ENCODE measurements around the gene KCNC4.

The KCNC4 gene

GRCh38 chr1:110209715-110210603 lies at the start of gene KCNC4:
Gene KCNC4, plus strand, starts transcription at chr1:110210314. Its CDS starts 1,186 bp downstream, at chr1:110211500.
- peak; percentile 76 to 84 for DNase-seq (ENCODE audit: low read depth in 1 of 2, low spot score in 1 of 2)
- in situ Hi-C loops (cut with HindIII; ENCODE audit: low pct_unique_long_range_greater_than_20kb, low sequenced_read_pairs) = no loop called here
- no peak for TF ChIP-seq JUND (IDR thresholded peaks at IDR 0.05; ENCODE audit: low read depth)

GRCh38 chr1:110160538-110161100 lies 49.5 kb upstream of the KCNC4 start:
- no peak for DNase-seq (ENCODE audit: low read depth in 1 of 2, low spot score in 1 of 2)
- no peak for TF ChIP-seq JUND (IDR thresholded peaks at IDR 0.05; ENCODE audit: low read depth)
- in situ Hi-C loops (cut with HindIII; ENCODE audit: low pct_unique_long_range_greater_than_20kb, low sequenced_read_pairs) = no loop called here

DNA sequence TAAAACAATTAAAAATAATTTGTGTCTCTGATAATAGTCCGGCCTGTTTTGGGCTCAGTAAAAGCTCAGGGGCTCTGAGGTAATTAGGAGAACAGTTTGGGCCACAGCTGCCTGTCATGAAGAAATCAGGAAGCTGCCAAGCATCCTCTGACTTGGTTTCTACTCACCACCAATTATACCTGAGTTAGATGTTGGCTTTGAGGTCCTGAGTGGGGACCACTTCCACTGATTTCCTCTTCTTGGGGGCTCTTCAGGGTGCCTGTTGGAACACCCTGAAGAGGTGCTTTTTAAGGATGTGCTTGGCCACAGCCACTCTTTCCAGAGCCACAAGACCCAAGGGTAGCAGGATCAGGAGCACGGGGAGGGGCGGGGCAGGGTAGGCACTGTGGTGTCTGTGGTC lies 48.9 kb upstream of the KCNC4 start:
- in situ Hi-C loops (cut with HindIII; ENCODE audit: low pct_unique_long_range_greater_than_20kb, low sequenced_read_pairs) = no loop called here
- DNase-seq (ENCODE audit: low read depth in 1 of 2, low spot score in 1 of 2) = no peak
- no peak for TF ChIP-seq JUND (IDR thresholded peaks at IDR 0.05; ENCODE audit: low read depth)

DNA sequence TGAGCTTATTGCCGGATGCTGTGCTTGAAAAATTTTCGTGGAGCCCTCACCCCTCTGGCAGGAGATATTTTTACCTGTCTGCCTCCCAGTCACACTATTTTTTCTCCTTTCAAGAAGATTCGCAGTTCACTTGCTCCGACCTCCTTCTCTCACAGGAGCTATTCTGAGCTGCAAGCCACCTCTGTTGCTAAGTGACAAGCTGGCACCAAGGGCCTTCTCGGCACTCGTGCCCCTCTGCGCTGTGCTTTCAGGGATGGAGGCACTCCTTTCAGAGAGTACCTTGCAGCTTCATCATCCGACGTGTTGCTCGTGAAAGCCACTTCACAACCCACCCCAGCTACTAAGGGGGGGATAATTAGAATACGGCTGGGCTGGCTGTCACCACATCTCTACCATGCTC lies 48.3 kb upstream of the KCNC4 start:
- in situ Hi-C loops (cut with HindIII; ENCODE audit: low pct_unique_long_range_greater_than_20kb, low sequenced_read_pairs) = no loop called here
- TF ChIP-seq JUND (IDR thresholded peaks at IDR 0.05; ENCODE audit: low read depth) = no peak
- DNase-seq (ENCODE audit: low read depth in 1 of 2, low spot score in 1 of 2) = no peak

- in situ Hi-C loops (cut with HindIII; ENCODE audit: low pct_unique_long_range_greater_than_20kb, low sequenced_read_pairs) = no loop called here
- DNase-seq (ENCODE audit: low read depth in 1 of 2, low spot score in 1 of 2) = peak; percentile 59 to 74
- no peak for TF ChIP-seq JUND (IDR thresholded peaks at IDR 0.05; ENCODE audit: low read depth)
Observed at GRCh38 chr1:110163591-110163990, 46.5 kb upstream of the KCNC4 start.

DNA sequence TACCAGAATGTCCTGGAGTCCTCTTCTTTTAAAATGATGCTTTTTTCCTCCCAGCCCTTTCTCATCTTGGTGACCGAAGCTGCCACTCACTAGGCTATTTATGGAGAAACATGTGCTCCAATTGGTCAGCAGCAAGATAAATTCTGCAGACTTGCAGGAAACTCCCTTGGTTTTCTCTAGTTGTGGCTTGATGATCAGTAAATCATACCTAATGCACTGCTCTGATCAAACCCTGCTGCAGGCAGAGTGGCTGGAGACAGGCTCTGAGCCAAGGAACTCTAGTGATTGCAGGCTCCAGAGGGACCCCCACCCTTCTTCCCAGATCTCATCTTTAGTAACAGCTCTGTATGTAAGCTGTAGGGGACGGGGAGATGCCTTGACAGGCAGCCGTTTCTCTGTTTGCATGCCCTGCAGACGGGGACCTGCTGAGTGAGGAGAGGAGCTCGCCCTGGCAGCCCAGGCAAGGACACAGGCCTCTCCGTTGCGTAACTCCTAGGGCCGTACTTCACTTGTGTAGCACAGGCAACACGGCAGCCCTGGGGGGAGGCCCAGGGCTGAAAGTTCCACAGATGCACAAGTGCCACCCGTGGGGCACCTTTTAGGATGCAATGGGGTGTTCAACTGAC lies 45.3 kb upstream of the KCNC4 start:
- DNase-seq (ENCODE audit: low read depth in 1 of 2, low spot score in 1 of 2) = peak in 1 of 2 experiments; percentile 32
- in situ Hi-C loops (cut with HindIII; ENCODE audit: low pct_unique_long_range_greater_than_20kb, low sequenced_read_pairs) = no loop called here
- TF ChIP-seq JUND (IDR thresholded peaks at IDR 0.05; ENCODE audit: low read depth) = no peak

DNA sequence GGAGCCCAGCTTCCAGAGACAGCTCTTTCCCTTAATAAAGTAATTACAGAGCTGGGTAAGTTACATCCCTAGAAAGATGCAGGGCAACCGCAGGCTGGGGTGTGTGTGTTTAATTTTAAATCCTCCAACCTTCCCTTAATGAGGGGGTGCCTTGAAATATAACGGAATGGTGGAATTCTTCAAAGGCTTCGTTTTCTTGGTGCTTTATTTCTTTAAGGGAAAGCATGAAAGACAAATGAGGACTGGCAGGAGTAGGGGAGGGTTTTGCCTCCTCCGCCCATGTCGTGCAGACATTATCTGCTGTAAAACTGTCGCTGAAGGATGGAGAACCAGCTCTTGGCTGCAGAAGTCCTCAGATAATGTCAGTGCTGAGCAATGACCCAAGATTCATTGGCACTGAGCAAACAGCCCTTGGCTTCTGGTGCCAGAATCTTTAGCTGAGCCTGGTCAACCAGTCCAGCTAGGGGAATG lies 44.3 kb upstream of the KCNC4 start:
- in situ Hi-C loops (cut with HindIII; ENCODE audit: low pct_unique_long_range_greater_than_20kb, low sequenced_read_pairs) = no loop called here
- peak; percentile 51 to 88 for DNase-seq (ENCODE audit: low read depth in 1 of 2, low spot score in 1 of 2)
- peak; percentile 38; the same call in 1 of the 2 replicates for TF ChIP-seq JUND (IDR thresholded peaks at IDR 0.05; ENCODE audit: low read depth)

DNA sequence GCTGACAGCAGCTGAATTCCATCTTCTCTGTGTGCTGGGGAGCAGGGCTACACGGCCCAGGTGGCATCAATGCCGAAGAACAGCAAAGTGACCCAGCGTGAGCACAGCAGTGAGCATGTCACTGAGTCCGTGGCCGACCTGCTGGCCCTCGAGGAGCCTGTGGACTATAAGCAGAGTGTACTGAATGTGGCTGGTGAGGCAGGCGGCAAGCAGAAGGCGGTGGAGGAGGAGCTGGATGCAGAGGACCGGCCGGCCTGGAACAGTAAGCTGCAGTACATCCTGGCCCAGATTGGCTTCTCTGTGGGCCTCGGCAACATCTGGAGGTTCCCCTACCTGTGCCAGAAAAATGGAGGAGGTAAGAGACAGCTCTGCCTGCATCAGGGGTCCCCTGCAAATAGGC lies 43.3 kb upstream of the KCNC4 start:
- TF ChIP-seq JUND (IDR thresholded peaks at IDR 0.05; ENCODE audit: low read depth) = no peak
- DNase-seq (ENCODE audit: low read depth in 1 of 2, low spot score in 1 of 2) = no peak
- in situ Hi-C loops (cut with HindIII; ENCODE audit: low pct_unique_long_range_greater_than_20kb, low sequenced_read_pairs) = no loop called here

DNA sequence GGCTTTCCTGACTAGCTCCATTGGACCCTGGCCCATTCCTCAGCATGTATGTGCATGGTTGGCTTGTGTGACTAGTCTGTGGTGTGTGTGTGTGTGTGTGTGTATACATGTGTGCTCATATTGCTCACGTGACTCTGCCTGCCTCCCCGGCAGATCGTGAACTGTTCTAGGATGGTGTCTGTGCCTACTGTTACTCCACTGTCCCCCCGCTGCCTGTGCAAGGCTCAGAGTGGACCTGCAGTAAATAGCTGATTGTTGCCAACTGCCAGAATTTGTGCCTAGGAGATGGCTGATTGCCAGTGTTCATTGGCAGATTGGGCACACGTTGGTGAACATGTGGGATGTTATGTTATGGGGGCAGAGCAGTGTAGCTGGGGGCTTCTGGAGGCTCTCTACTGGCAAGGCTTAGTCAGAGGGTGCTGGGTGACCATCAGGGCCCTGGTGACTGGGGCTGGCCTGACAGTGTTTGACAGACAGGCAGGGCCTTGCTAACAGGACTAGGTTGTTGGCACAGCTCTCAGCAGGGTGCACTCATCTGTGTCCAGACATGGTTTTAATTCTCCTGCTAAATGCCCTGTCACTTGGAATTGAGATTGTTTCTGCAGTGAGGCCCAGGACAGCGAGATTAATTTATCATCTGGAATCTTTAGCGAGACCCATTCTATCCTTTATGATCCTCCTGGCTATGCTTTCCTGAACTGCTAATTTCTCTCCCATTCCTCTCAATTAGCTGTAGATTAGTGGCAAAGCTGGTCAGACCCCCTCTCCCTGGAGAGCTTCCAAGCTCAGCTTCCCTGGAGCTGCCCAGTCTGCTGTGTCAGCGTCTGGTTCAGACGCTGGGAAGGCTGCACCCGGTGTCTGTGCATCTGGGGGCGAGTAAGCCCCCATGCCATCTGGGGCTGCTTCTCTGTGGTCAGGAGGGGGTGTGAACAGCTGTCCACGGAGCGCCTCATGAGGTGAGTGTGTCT lies 39.1 kb upstream of the KCNC4 start:
- TF ChIP-seq JUND (IDR thresholded peaks at IDR 0.05; ENCODE audit: low read depth) = no peak
- no peak for DNase-seq (ENCODE audit: low read depth in 1 of 2, low spot score in 1 of 2)
- in situ Hi-C loops (cut with HindIII; ENCODE audit: low pct_unique_long_range_greater_than_20kb, low sequenced_read_pairs) = no loop called here

DNA sequence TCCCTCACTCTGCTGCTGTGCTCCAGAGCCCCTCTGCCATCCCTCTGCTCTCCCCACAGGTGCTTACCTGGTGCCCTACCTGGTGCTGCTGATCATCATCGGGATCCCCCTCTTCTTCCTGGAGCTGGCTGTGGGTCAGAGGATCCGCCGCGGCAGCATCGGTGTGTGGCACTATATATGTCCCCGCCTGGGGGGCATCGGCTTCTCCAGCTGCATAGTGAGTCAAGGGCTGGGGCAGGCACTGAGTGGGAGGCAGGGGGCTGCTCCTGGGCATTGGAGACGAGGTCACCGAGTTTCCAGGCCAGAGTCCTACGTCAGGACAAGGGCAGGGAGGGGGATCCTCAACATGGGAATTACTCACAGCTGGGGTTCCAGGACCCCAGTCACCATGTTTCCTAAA lies 38.1 kb upstream of the KCNC4 start:
- no peak for TF ChIP-seq JUND (IDR thresholded peaks at IDR 0.05; ENCODE audit: low read depth)
- in situ Hi-C loops (cut with HindIII; ENCODE audit: low pct_unique_long_range_greater_than_20kb, low sequenced_read_pairs) = no loop called here
- no peak for DNase-seq (ENCODE audit: low read depth in 1 of 2, low spot score in 1 of 2)

GRCh38 chr1:110173466-110174105 lies 36.5 kb upstream of the KCNC4 start:
- TF ChIP-seq JUND (IDR thresholded peaks at IDR 0.05; ENCODE audit: low read depth) = no peak
- in situ Hi-C loops (cut with HindIII; ENCODE audit: low pct_unique_long_range_greater_than_20kb, low sequenced_read_pairs) = no loop called here
- DNase-seq (ENCODE audit: low read depth in 1 of 2, low spot score in 1 of 2) = no peak
